Measurements from ENCODE around the gene MGARP.
"Not testable (repeated sequence)": the region's sequence is repeated elsewhere in the genome, so short reads cannot be mapped to it uniquely, and the experiment has no call there.

MGARP gene

GRCh38 chr4:139279760-139280620 is at the start of gene MGARP:
MGARP (minus strand) TSS chr4:139280225; CDS start chr4:139280158, 67 bp downstream.
- DNase-seq = no peak

- no peak for DNase-seq
Observed at GRCh38 chr4:139329665-139330200, 49.7 kb upstream of the MGARP start.

GRCh38 chr4:139324620-139325019 is 44.6 kb upstream of the MGARP start:
- no peak for DNase-seq

GRCh38 chr4:139322541-139322940 is 42.5 kb upstream of the MGARP start:
- DNase-seq = not testable (repeated sequence)

- not testable (repeated sequence) for DNase-seq
Observed at GRCh38 chr4:139322070-139322469, 42.0 kb upstream of the MGARP start.

- DNase-seq = no peak
Observed at GRCh38 chr4:139319571-139319970, 39.5 kb upstream of the MGARP start.

- no peak for DNase-seq
Observed at GRCh38 chr4:139317635-139318034, 37.6 kb upstream of the MGARP start.

- no peak for DNase-seq
Observed at GRCh38 chr4:139316733-139317132, 36.7 kb upstream of the MGARP start.

- no peak for DNase-seq
Observed at GRCh38 chr4:139315221-139315675, 35.2 kb upstream of the MGARP start.

GRCh38 chr4:139314047-139314800 is 34.2 kb upstream of the MGARP start:
- peak; percentile 40 for DNase-seq

GRCh38 chr4:139313414-139313813 is 33.4 kb upstream of the MGARP start:
- DNase-seq = not testable (repeated sequence)

GRCh38 chr4:139312552-139313332 is 32.7 kb upstream of the MGARP start:
- no peak for DNase-seq

GRCh38 chr4:139311909-139312308 is 31.9 kb upstream of the MGARP start:
- DNase-seq = no peak

GRCh38 chr4:139304920-139305319 is 24.9 kb upstream of the MGARP start:
- DNase-seq = no peak

GRCh38 chr4:139301821-139302611 is 22.0 kb upstream of the MGARP start, which contains the start of gene NDUFC1:
NDUFC1 (minus strand) TSS chr4:139302477; CDS start chr4:139295798, 6,679 bp downstream.
- peak; percentile 75 for DNase-seq

GRCh38 chr4:139301113-139301820 is 21.2 kb upstream of the MGARP start, which contains the start of gene NAA15:
NAA15 (plus strand) TSS chr4:139301505; CDS start chr4:139301778, 273 bp downstream.
- peak; percentile 98 for DNase-seq

GRCh38 chr4:139300431-139301112 is 20.5 kb upstream of the MGARP start:
- DNase-seq = peak; percentile 36

- no peak for DNase-seq
Observed at GRCh38 chr4:139299536-139299935, 19.5 kb upstream of the MGARP start.

GRCh38 chr4:139297001-139297410 is 17.0 kb upstream of the MGARP start:
- no peak for DNase-seq

GRCh38 chr4:139295942-139296299 is 15.9 kb upstream of the MGARP start:
- DNase-seq = no peak

Measured in CD4-positive, alpha-beta T cell treated with Interleukin-21 for 1 hour (primary cell).